ENCODE measurements around the gene MPRIP.

DNA sequence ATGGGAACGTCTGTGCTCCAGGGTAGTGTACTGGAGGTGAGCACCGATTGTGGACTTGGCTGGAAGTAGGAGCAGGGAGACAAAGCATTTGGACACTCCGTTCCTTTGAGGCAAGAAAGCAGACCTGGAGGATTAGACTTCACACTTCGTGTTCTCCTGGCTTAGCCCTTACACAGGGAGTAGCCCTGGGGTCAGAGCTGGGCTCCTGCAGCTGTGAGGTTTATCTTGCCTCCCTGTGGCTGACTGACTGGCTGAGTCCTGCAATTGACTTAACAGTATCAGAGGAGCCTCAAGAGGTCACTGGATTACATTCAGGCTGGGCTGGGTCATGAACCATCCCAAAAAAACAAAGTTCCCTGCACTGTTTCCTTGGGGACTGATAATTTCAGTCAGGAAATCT is 37.1 kb downstream of the MPRIP start:
- TF ChIP-seq EZH2 (IDR thresholded peaks at IDR 0.05; ENCODE audit: borderline replicate concordance, low read depth, low read length, severe bottlenecking) (no peak), CTCF (IDR thresholded peaks at IDR 0.05; ENCODE audit: borderline replicate concordance, extremely low read depth, low read length, poor library complexity, severe bottlenecking) (no peak)

Measured in DND-41 (cell line).